ENCODE data around the gene KLF9. TPM values are rescaled to one million over a fixed set of nuclear protein-coding genes. Genes with fewer than 3 reads are reported as not detected.

Gene KLF9
- total and polyA plus RNA-seq, 2 donors (not counting 1 experiment from before 2014, with no cell fraction given) = 12.1 to 36.4 TPM

- ChIA-PET CTCF (interaction anchor here (0.7 kb wide), 1 partner anchor 12 kb away, joined by 3 read pairs; no protein-coding TSS in a partner anchor), POLR2A (no interaction called here)
- WGBS (ENCODE audit: insufficient coverage) = 100% methylated on average over 1 of the region's 5 CpGs
- Mint-ChIP-seq H3K9me3 (ENCODE audit: insufficient read depth) (peaks cover 5% of the 10 kb centered on the region), H3K27me3 (peaks cover 12% of the 10 kb centered on the region), H3K4me3 (no peak overlapping the region), H3K4me1 (no peaks in the 10 kb centered on the region), H3K27ac (no peak overlapping the region)
- ATAC-seq (ENCODE audit: low read depth) = no peak
- no peak for TF ChIP-seq EZH2 (IDR thresholded peaks at IDR 0.05; ENCODE audit: borderline replicate concordance, insufficient read depth, low read depth, low read length, poor library complexity, severe bottlenecking)
- Histone ChIP-seq H3K9me3 (ENCODE audit: control extremely low read depth in 1 of 3, control insufficient read depth in 2 of 3, insufficient read depth in 1 of 3, low read length in 2 of 3) (peaks cover 0 to 5% (median 0%) of the 10 kb centered on the region in 3 donors), H3K4me2 (replicated peaks; ENCODE audit: low read depth, low read length, poor library complexity, severe bottlenecking) (no peak overlapping the region), H3K36me3 (replicated peaks in 1 of 2; ENCODE audit: control extremely low read depth in 1 of 2, control insufficient read depth in 1 of 2, extremely low read depth in 1 of 2, insufficient read depth in 2 of 2, low read length in 1 of 2) (no peaks in the 10 kb centered on the region), H3K79me2 (ENCODE audit: control insufficient read depth, insufficient read depth, low read length) (no peaks in the 10 kb centered on the region), H4K20me1 (ENCODE audit: control insufficient read depth, insufficient read depth, low read length, poor library complexity, severe bottlenecking) (no peaks in the 10 kb centered on the region), H3K27ac (ENCODE audit: low read length in 2 of 2) (no peak overlapping the region), H3K4me3 (ENCODE audit: control extremely low read depth in 1 of 5, extremely low read depth in 1 of 5, insufficient read depth in 1 of 5, low read depth in 2 of 5, low read length in 4 of 5) (no peak overlapping the region), H3K9ac (ENCODE audit: low read length) (no peak overlapping the region), H2AFZ (ENCODE audit: insufficient read depth, low read depth, low read length, poor library complexity, severe bottlenecking) (no peak overlapping the region), H3K27me3 (replicated peaks in 1 of 4; ENCODE audit: control extremely low read depth in 1 of 4, control insufficient read depth in 3 of 4, insufficient read depth in 4 of 4, low read length in 3 of 4) (peaks cover 0 to 8% (median 1%) of the 10 kb centered on the region in 4 experiments), H3K4me1 (ENCODE audit: control insufficient read depth in 2 of 2, insufficient read depth in 2 of 2, low read length in 2 of 2) (no peaks in the 10 kb centered on the region)
- no peak for DNase-seq
- intact Hi-C loops (cut with micrococcal nuclease) = no loop called here
These were observed 36.3 kb upstream of the KLF9 start for GRCh38 chr9:70450738-70451137.

GRCh38 chr9:70449461-70449860 lies 35.0 kb upstream of the KLF9 start:
- no peak for ATAC-seq (ENCODE audit: low read depth)
- Mint-ChIP-seq H3K27ac (no peak overlapping the region), H3K4me1 (no peaks in the 10 kb centered on the region), H3K9me3 (ENCODE audit: insufficient read depth) (peaks cover 5% of the 10 kb centered on the region), H3K4me3 (no peak overlapping the region), H3K27me3 (peaks cover 12% of the 10 kb centered on the region)
- H3K27me3 ChIP-seq (replicated peaks in 1 of 4; ENCODE audit: control extremely low read depth in 1 of 4, control insufficient read depth in 3 of 4, insufficient read depth in 4 of 4, low read length in 3 of 4) = peaks cover 0 to 8% (median 1%) of the 10 kb centered on the region in 4 experiments
- H3K4me1 ChIP-seq (ENCODE audit: control insufficient read depth in 2 of 2, insufficient read depth in 2 of 2, low read length in 2 of 2) = no peaks in the 10 kb centered on the region
- no peak overlapping the region for H3K9ac ChIP-seq (ENCODE audit: low read length)
- no peaks in the 10 kb centered on the region for H3K79me2 ChIP-seq (ENCODE audit: control insufficient read depth, insufficient read depth, low read length)
- WGBS (ENCODE audit: insufficient coverage) = 81% methylated on average over 2 of the region's 2 CpGs
- H4K20me1 ChIP-seq (ENCODE audit: control insufficient read depth, insufficient read depth, low read length, poor library complexity, severe bottlenecking) = no peaks in the 10 kb centered on the region
- TF ChIP-seq EZH2 (IDR thresholded peaks at IDR 0.05; ENCODE audit: borderline replicate concordance, insufficient read depth, low read depth, low read length, poor library complexity, severe bottlenecking) (no peak), CTCF (IDR thresholded peaks at IDR 0.05) (no peak)
- CTCF ChIA-PET = no interaction called here
- no peaks in the 10 kb centered on the region for H3K36me3 ChIP-seq (replicated peaks in 1 of 2; ENCODE audit: control extremely low read depth in 1 of 2, control insufficient read depth in 1 of 2, extremely low read depth in 1 of 2, insufficient read depth in 2 of 2, low read length in 1 of 2)
- intact Hi-C loops (cut with micrococcal nuclease) = no loop called here
- no peak overlapping the region for H3K4me3 ChIP-seq (ENCODE audit: control extremely low read depth in 1 of 5, extremely low read depth in 1 of 5, insufficient read depth in 1 of 5, low read depth in 2 of 5, low read length in 4 of 5)
- POLR2A ChIA-PET = no interaction called here
- no peak overlapping the region for H2AFZ ChIP-seq (ENCODE audit: insufficient read depth, low read depth, low read length, poor library complexity, severe bottlenecking)
- no peak for DNase-seq
- no peak overlapping the region for H3K27ac ChIP-seq (ENCODE audit: low read length in 2 of 2)
- H3K9me3 ChIP-seq (ENCODE audit: control extremely low read depth in 1 of 3, control insufficient read depth in 2 of 3, insufficient read depth in 1 of 3, low read length in 2 of 3) = peaks cover 0 to 5% (median 0%) of the 10 kb centered on the region in 3 donors
- H3K4me2 ChIP-seq (replicated peaks; ENCODE audit: low read depth, low read length, poor library complexity, severe bottlenecking) = no peak overlapping the region

Data from B cell (primary cell).